Measurements from ENCODE around the gene GJC1.

The GJC1 gene

DNA sequence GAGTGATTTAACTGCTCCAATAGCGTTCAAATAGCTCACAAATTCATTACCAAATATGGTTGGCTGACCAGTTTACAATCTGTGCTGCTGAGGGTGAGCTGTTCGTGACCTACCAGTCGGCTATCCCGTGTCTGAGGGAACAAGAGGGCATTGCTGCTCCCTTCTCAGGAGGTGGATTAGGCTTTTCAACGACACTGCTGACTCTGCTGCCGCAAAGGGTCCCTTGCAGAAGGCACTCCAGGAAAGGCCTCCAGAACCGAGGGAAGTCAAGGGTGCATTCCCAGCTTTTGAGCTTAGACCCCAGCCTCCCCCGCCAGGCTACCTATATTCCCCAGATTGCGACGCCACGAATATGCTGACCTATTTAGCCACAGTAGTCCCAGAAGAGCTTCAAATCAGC lies 32.3 kb downstream of the GJC1 start:
- no peak for FAIRE-seq

- FAIRE-seq = no peak
Measured at GRCh38 chr17:44796731-44797130, 33.4 kb downstream of the GJC1 start.

- no peak for FAIRE-seq
Measured at GRCh38 chr17:44795928-44796327, 34.2 kb downstream of the GJC1 start.

- FAIRE-seq = no peak
Measured at GRCh38 chr17:44795421-44795820, 34.7 kb downstream of the GJC1 start.

DNA sequence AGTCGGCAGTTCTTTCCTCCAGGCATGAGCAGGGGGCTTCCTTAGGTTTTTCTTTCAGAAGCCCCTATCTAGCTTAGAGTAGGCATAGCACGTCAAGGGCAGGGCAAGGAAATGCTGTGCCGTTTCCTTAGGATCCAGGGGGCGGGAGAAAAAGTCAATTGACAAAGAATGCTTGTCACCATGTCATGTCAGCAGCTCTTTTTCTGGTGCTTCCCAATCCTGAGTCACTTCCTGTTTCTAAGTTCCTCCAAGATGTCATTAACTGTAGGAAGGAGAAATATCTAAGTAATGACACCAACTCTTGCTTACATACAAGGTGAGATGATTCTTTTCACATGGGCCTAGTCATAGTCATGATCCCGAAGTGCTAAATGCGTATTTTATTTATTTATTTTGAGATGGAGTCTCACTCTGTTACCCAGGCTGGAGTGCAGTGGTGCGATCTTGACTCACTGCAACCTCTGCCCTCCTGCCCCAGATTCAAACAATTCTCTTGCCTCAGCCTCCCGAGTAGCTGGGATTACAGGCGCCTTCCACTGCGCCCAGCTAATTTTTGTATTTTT lies 35.2 kb downstream of the GJC1 start:
- no peak for FAIRE-seq

DNA sequence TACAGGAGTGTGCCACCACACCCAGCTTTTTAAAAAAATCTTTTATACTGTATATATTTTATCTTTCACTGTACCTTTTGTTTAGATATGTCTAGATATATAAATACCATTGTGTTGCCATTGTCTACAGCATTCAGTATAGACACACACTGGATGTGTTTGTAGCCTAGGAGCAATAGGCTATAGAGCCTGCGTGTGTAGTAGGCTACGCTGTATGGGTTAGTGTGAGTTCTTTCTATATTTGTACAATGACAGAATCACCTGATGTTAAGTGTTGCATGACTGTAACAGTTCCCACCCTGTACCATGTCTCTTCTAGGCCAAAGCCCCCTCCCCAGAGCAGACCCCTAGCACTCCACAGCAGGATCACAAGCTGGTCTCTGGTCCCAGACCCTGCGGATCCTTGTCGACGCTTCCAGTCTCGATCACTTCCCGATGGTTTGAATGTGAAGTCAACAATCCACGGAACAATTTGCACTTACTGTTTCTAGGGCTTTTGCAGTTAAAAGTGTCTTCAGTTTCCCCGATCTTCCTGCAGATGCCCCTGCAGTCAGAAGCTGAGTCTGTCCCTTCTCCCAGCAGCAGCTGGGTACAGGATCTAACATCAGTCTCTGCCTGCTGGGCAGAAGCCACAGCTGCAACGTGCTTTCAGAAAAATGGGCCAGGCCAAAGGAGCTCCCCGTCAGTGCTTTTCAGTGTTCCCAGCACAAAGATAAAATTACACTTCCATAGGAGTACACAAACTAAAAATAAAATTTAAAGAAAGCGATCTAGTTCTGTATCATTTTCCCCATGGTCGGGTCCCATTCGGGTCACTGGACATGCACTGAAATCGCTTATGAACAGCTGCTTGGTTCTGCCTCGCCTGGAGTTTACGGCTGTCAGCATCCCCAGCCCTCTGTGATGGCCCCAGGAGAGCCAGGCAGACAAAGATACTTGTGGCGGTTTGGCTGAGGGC lies 35.9 kb downstream of the GJC1 start:
- no peak for FAIRE-seq

DNA sequence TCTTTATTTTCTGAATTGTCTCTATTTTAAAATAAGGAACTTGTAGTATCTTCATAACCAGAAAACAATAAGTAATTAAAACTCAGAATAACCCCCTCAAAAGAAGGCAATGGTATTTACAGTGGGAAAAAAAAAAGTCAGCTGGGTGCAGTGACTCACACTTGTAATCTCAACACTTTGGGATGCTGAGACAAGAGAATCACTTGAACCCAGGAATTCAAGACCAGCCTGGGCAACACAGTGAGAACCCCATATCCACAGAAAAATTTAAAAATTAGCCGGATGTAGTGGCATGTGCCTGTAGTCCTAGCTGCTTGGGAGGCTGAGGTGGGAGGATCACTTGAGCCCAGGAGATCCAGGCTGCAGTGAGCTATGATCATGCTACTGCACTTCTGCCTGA lies 37.8 kb downstream of the GJC1 start:
- no peak for FAIRE-seq

- FAIRE-seq = no peak
Measured at GRCh38 chr17:44788139-44788538, 41.9 kb downstream of the GJC1 start.

GRCh38 chr17:44787271-44787940 lies 42.7 kb downstream of the GJC1 start:
- no peak for FAIRE-seq

- no peak for FAIRE-seq
Measured at GRCh38 chr17:44786551-44787081, 43.5 kb downstream of the GJC1 start.

DNA sequence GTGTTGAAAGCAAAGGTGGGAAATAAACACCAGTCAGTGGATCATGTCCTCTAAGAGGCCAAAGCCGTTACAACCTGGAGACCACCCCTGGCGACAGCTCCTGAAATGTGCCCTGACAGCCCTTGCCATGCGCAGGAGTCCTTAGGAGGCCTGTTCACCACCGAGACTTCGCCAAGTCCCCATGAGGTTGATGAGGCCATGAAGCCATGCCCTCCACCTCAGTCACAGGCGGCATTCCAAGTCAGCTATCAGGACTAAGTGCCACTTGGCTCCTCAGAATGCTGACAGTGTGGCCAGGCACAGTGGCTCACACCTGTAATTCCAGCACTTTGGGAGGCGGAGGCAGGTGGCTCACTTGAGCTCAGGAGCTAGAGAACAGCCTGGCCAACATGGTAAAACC lies 44.2 kb downstream of the GJC1 start:
- FAIRE-seq = no peak

- no peak for FAIRE-seq
Measured at GRCh38 chr17:44782326-44782850, 47.7 kb downstream of the GJC1 start.

DNA sequence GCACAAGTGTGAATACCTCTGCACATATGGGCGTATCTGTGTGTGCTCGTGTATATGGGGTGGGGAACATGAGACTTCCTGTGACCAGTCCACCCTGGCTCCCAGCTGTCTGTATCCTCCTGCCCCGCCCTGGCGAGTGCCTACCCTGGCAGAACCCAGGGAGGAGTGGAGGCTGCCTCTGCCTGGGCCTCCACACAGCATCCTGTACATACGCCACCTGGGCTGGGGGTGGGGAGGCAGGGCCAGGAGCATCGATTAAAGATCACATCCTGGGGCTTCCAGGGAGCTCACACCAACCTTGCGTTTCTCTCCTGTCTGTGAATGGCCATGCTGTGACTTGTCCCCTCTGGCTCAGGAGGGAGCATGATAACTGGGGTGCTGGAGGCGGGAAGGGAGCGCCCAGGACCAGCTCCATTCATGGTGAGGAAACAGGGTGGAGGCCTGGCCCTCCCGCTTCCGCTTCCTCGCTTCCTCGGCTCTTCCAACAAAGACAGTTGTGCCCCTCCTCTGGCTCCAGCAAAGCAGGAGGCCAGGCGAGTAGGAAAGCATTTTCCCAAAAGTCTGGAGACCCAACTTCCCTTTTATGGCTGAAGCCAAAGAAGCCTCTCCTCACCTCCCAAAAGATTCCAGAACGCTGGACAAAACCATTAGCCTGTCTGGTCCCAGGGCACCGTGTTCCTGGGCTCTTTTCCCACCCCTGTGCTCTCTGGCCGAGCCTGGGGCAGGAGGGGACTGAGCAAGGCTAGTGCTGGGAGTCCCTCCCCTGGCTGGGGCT lies 48.3 kb downstream of the GJC1 start:
- no peak for FAIRE-seq

DNA sequence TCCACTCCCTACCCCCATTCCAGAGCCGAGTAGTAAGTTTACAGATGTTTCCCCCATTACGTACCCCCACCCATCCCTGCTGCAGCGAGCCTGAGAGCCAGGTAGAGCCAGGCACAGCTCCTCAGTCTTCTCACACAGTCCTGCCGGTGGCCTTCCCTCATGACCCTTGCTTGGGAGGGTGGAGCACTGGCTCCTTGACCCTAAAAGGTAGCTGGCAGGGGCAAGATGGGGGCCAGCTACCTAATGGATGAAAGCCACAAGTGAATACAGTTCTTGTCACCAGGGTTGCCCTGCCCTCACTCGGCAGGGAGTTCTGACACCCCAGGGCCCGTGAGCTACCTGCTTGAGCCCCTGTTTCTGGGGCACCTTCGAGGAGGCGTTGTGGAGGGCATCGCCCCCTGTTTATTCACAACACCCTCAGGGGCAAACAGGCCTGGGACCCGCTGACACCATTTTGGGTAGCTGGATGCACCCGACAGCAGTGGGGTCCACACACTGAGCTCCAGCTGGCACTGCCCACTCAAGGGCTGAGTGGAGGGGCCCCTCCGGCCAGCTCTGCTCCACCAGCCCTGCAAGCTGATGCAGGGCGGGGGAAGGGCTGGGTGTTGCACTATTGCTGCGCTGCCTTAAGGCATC lies 49.1 kb downstream of the GJC1 start:
- no peak for FAIRE-seq

- FAIRE-seq = no peak
Measured at GRCh38 chr17:44780161-44780560, 49.9 kb downstream of the GJC1 start.

DNA sequence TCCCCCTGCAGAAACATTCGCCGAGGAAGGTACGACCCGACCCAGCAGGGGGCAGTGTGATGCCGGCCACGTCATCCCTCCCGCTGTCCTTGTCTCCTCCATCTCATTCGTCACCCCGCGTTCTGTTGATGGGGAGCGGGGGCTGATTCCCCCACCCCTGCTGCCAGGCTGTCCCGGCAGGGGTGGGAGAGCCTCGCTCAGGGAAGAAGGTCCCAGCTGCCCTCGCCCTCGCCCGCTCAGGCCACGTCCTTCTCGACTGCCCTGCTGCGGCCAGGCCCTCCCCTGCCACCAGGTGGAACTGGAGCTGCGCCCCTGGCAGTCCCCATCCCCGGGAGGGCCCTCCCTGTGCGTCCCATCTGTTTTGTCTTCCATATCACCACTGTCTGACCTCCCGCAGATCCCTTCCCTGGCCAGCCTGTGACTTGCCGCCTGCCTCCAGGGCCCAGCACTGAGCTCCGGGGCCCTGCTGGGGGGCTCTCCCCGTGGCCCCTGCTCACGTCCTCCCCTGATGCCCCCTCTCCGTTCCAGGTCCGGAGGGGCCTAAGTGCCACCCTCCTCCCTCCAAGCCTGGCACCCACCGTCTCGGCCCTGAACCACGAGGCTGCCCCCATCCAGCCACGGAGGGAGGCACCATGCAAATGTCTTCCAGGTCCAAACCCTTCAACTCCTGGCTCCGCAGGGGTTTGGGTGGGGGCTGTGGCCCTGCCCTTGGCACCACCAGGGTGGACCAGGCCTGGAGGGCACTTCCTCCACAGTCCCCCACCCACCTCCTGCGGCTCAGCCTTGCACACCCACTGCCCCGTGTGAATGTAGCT lies 50.7 kb downstream of the GJC1 start:
- no peak for FAIRE-seq

DNA sequence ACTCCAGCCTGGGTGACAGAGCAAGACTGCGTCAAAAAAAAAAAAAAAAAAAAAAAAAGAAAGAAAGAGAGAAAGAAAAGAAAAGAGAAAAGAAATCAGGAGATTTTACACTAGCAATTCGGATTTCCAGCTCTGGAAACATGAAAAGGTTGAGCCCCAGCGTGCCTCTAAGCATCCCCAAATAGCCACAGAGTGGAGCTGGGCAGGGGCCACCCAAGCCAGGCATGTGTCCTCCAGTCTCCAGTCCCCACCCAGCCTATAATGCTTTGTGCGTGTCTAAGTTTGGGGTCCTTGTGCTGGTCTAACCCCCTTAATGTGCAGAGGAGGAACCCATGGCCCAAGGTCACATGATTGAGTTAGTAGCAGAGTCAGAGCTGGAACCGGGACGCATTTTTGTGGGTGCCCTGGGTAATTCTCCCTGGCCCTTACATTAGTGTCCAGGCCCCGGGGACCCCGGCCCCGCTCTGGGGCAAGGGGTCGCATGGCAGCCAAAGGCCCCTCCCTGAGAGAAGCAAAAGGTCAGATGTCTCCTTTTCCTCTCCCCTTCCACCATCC lies 51.4 kb downstream of the GJC1 start:
- FAIRE-seq = no peak

DNA sequence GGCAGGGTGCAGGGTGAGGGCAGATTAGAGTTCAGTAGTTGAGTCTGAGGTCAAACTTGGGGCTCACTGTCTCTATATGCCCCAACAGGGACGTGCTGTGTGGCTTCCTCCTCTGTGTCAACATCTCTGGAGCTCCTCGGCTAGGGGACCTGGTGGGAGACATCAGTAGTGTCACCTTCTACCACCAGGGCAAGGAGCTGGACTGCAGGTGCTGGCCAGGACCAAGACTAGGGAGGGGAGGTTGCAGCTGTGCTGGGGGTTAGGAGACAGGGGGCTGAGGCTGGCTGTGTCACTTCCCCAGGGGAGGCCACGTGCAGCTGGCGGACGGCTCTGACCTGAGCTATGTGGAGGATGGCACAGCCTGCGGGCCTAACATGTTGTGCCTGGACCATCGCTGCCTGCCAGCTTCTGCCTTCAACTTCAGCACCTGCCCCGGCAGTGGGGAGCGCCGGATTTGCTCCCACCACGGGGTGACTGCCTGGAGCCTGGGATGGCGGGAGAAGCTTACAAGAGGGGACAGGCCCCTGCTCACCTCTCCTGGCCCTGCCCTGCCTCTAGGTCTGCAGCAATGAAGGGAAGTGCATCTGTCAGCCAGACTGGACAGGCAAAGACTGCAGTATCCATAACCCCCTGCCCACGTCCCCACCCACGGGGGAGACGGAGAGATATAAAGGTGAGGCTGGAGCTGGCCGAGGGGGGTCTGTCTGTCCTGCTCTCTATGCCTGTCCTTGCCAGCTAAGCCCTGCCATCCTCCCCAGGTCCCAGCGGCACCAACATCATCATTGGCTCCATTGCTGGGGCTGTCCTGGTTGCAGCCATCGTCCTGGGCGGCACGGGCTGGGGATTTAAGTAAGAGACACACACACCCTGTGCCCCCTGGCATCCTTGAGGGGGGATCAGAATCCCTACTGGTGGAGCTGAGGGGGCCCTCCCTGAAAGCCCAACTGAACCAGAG lies 52.4 kb downstream of the GJC1 start:
- FAIRE-seq = no peak

DNA sequence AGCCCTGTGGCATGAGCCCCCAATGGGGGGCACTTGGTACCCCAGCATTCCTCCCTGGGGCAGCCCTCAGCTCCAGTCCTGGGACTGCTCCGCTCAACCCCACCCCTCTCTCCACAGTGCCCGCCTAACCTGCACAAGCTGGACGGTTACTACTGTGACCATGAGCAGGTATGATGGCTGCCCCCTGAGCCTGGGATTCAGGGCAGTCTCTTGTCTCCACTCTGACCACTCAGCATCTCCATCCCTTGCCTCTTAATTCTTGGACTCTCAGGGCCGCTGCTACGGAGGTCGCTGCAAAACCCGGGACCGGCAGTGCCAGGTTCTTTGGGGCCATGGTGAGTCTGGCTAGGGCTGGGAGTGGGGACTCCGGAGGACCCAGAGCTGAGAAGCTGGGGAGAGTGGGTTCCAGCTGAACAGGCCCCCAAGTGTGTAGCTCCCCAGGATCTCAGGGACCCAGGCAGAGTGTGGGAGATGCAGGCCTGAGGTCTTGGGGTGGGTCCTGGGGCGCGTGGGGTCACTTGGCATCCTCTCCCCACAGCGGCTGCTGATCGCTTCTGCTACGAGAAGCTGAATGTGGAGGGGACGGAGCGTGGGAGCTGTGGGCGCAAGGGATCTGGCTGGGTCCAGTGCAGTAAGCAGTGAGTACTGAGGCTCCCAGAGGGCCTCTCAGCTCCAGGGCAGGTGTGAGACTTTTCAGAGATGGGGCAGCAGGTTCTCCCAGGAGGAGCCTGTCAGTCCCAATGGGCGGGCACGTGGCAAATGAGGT lies 53.3 kb downstream of the GJC1 start:
- no peak for FAIRE-seq
